Measurements from ENCODE around the gene PARD6A. TPM values are rescaled to one million over a fixed set of nuclear protein-coding genes. Genes with fewer than 3 reads are reported as not detected.

Gene PARD6A
- total and polyA plus RNA-seq, 2 of the 13 experiments (the other 11 are each of a cell fraction or from before 2014, with no cell fraction given), result 3.5 to 4.3 TPM

DNA sequence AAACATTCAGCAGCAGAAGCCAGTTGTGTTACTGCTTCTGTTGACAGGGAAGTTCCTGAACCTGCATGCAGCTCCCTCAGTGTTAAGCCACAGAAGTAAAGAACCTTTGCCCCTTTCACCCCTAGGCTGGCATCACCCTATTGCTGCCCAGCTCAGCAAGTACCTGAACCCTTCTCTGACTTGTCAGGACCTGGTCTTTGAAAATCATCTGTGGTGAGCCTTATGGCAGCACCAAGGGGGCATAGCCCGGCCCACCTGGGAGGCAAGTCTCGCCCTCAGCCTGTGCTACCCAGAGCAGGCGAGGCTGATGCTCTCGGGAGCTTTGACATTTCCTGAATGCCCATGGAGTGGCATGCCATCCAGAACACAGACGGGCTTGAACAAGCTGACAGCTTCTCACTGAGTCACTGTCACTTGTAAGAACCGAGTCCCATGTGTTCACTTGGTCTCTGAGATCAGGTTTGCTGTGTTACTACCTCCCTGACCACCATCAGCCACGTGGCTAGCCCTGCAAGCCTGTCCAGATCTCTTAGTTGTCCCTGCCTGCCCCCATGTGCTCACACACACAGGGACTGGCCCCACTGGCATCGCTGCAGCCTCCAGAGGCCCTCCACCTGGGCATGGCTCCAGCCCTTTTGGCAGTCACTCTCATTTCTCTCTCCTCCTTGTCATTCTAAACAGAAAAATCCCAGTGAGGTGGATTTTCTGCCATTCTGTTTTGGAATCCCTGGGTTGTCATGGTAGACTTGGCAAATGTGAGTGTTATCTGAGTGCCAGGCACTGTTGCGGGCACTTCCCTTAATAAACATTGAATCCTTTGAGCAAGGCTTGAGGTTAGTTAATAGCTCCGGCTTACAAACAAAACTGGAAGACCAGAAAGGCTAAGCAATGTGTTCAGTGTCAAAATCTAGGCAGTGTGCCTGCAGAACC, 18.7 kb upstream of the PARD6A start:
- Histone ChIP-seq H3K79me2 (ENCODE audit: insufficient read depth, low read length) (no peaks in the 10 kb centered on the region), H3K4me2 (ENCODE audit: low read depth, low read length) (no peak overlapping the region), H3K9ac (ENCODE audit: insufficient read depth, low read depth, low read length) (no peak overlapping the region), H3K27me3 (ENCODE audit: control insufficient read depth in 1 of 2, insufficient read depth in 2 of 2, low read length in 2 of 2) (peaks cover 8 to 22% of the 10 kb centered on the region in 2 experiments), H3K4me1 (ENCODE audit: insufficient read depth, low read length) (peaks cover 17% of the 10 kb centered on the region), H3K36me3 (replicated peaks in 1 of 2; ENCODE audit: control insufficient read depth in 1 of 2, insufficient read depth in 2 of 2, low read length in 2 of 2) (peaks cover 9 to 26% of the 10 kb centered on the region in 2 experiments), H3K27ac (ENCODE audit: extremely low read length, insufficient read depth, low read length) (no peak overlapping the region), H2AFZ (ENCODE audit: low read length) (no peak overlapping the region), H3K9me3 (ENCODE audit: low read length) (no peaks in the 10 kb centered on the region), H3K4me3 (replicated peaks in 1 of 3; ENCODE audit: insufficient read depth in 1 of 3, low read depth in 2 of 3, low read length in 3 of 3) (no peak overlapping the region), H4K20me1 (ENCODE audit: insufficient read depth, low read length) (no peaks in the 10 kb centered on the region)
- DNase-seq (ENCODE audit: low spot score), result no peak
- TF ChIP-seq, protein P1, sequence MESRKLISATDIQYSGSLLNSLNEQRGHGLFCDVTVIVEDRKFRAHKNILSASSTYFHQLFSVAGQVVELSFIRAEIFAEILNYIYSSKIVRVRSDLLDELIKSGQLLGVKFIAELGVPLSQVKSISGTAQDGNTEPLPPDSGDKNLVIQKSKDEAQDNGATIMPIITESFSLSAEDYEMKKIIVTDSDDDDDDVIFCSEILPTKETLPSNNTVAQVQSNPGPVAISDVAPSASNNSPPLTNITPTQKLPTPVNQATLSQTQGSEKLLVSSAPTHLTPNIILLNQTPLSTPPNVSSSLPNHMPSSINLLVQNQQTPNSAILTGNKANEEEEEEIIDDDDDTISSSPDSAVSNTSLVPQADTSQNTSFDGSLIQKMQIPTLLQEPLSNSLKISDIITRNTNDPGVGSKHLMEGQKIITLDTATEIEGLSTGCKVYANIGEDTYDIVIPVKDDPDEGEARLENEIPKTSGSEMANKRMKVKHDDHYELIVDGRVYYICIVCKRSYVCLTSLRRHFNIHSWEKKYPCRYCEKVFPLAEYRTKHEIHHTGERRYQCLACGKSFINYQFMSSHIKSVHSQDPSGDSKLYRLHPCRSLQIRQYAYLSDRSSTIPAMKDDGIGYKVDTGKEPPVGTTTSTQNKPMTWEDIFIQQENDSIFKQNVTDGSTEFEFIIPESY (CRISPR knock-in tag; IDR thresholded peaks at IDR 0.05), result no peak
- peak; percentile 32; the same call in 1 of the 3 replicates for TF ChIP-seq MXI1 (IDR thresholded peaks at IDR 0.05; ENCODE audit: borderline replicate concordance, low read depth, low read length)
- TF ChIP-seq, protein P2, sequence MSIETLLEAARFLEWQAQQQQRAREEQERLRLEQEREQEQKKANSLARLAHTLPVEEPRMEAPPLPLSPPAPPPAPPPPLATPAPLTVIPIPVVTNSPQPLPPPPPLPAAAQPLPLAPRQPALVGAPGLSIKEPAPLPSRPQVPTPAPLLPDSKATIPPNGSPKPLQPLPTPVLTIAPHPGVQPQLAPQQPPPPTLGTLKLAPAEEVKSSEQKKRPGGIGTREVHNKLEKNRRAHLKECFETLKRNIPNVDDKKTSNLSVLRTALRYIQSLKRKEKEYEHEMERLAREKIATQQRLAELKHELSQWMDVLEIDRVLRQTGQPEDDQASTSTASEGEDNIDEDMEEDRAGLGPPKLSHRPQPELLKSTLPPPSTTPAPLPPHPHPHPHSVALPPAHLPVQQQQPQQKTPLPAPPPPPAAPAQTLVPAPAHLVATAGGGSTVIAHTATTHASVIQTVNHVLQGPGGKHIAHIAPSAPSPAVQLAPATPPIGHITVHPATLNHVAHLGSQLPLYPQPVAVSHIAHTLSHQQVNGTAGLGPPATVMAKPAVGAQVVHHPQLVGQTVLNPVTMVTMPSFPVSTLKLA (IDR thresholded peaks at IDR 0.05), result peak; percentile 68
- TF ChIP-seq ZNF614 (CRISPR knock-in tag; IDR thresholded peaks at IDR 0.05; ENCODE audit: borderline replicate concordance), result no peak
- TF ChIP-seq ARHGAP35 (CRISPR knock-in tag; IDR thresholded peaks at IDR 0.05; ENCODE audit: borderline replicate concordance), result no peak
- no TSS peak for BruUV-seq (replicated peaks)
- FAIRE-seq, result no peak
- 51% methylated on average over 8 of the region's 10 CpGs for WGBS (ENCODE audit: low lambda C conversion rate)
- in situ Hi-C loops (cut with HindIII; ENCODE audit: extremely low pct_ligation_motif_present, low pct_unique_long_range_greater_than_20kb), result no loop called here
- CTCF ChIA-PET (ENCODE audit: low intra/inter-chr PET ratio, low total read pairs), result interaction anchor here (1.3 to 6.2 kb wide), 2 partner anchors 96 to 121 kb away, joined by 3 to 52 read pairs; no protein-coding TSS in a partner anchor
- peak; percentile 4 for ATAC-seq
- intact Hi-C loops (cut with micrococcal nuclease; ENCODE audit: unreplicated experiment), result loop anchor here (5.0 kb wide), 1 partner anchor 80 kb away; the partner anchor contains the start of gene CTCF
- POLR2A ChIA-PET, result no interaction called here

Data from HepG2 (cell line).